H9 (cell line): ENCODE results near the gene MAGI1. TPM values are rescaled to one million over a fixed set of nuclear protein-coding genes. Genes with fewer than 3 reads are reported as not detected.

ENCODE experiments used
- DNase-seq: peaks from one replicate; pipeline ENCODE4 v3.0.0-alpha.2; 2017
- H2AFZ ChIP-seq: one replicate; pipeline ENCODE4 v1.6.1; 2013; ENCODE audit warnings: mild to moderate bottlenecking, low read length, control low read depth, moderate library complexity
- H2AK5ac ChIP-seq: 2 replicates; pipeline ENCODE4 v1.6.1; 2013; ENCODE audit warnings: low read length, control low read depth, mixed read lengths; ENCODE audit not compliant: insufficient read length
- H2BK120ac ChIP-seq: one replicate; pipeline ENCODE4 v1.6.1; 2013; ENCODE audit warnings: low read depth, mild to moderate bottlenecking, low read length, control low read depth, inconsistent platforms; ENCODE audit not compliant: poor library complexity, severe bottlenecking
- H2BK12ac ChIP-seq: 2 replicates; pipeline ENCODE4 v1.6.1; 2013; ENCODE audit warnings: low read length, control low read depth, mixed read lengths, low read depth; ENCODE audit not compliant: insufficient read length
- H2BK15ac ChIP-seq: 2 replicates; pipeline ENCODE4 v1.6.1; 2013; ENCODE audit warnings: low read depth, low read length, control low read depth
- H2BK20ac ChIP-seq: one replicate; pipeline ENCODE4 v1.6.1; 2013; ENCODE audit warnings: low read depth, mild to moderate bottlenecking, low read length, control low read depth, inconsistent platforms; ENCODE audit not compliant: poor library complexity, severe bottlenecking
- H2BK5ac ChIP-seq: 2 replicates; pipeline ENCODE4 v1.6.1; 2013; ENCODE audit warnings: low read length, control low read depth, mixed read lengths; ENCODE audit not compliant: insufficient read length
- H3K14ac ChIP-seq: 2 replicates; pipeline ENCODE4 v1.6.1; 2013; ENCODE audit warnings: low read length, control low read depth; ENCODE audit not compliant: insufficient read depth
- H3K18ac ChIP-seq: 2 replicates; pipeline ENCODE4 v1.6.1; 2013; ENCODE audit warnings: low read depth, mild to moderate bottlenecking, mixed read lengths, low read length, control low read depth; ENCODE audit not compliant: insufficient read length
- H3K23ac ChIP-seq: 2 replicates; pipeline ENCODE4 v1.6.1; 2013; ENCODE audit warnings: low read length, control low read depth, mixed read lengths, low read depth; ENCODE audit not compliant: insufficient read length
- H3K23me2 ChIP-seq: 2 replicates; pipeline ENCODE4 v1.6.1; 2013; ENCODE audit warnings: low read depth, mild to moderate bottlenecking, mixed read lengths, low read length, control low read depth; ENCODE audit not compliant: insufficient read length, poor library complexity, severe bottlenecking
- H3K27ac ChIP-seq: 2 replicates; pipeline ENCODE4 v1.5.1; 2013; ENCODE audit warnings: low read length, control low read depth, mixed read lengths, low read depth; ENCODE audit not compliant: insufficient read length
- H3K27me3 ChIP-seq: 2 replicates; pipeline ENCODE4 v1.6.1; 2013; ENCODE audit warnings: low read length, control low read depth, inconsistent platforms; ENCODE audit not compliant: insufficient read depth
- H3K4ac ChIP-seq: 2 replicates; pipeline ENCODE4 v1.6.1; 2013; ENCODE audit warnings: low read depth, mild to moderate bottlenecking, control low read depth, inconsistent platforms, low read length, moderate library complexity
- H3K4me1 ChIP-seq: 2 replicates; pipeline ENCODE4 v1.6.1; 2013; ENCODE audit warnings: low read length, control low read depth, inconsistent platforms; ENCODE audit not compliant: insufficient read depth
- H3K4me2 ChIP-seq: 2 replicates; pipeline ENCODE4 v1.6.1; 2013; ENCODE audit warnings: low read length, control low read depth, mixed read lengths; ENCODE audit not compliant: insufficient read length, insufficient read depth
- H3K56ac ChIP-seq: 2 replicates; pipeline ENCODE4 v1.6.1; 2013; ENCODE audit warnings: low read depth, mild to moderate bottlenecking, mixed read lengths, low read length, control low read depth; ENCODE audit not compliant: insufficient read length
- H3K79me1 ChIP-seq: 2 replicates; pipeline ENCODE4 v1.6.1; 2013; ENCODE audit warnings: low read depth, mild to moderate bottlenecking, moderate library complexity, low read length, control low read depth, inconsistent platforms; ENCODE audit not compliant: insufficient read depth, poor library complexity, severe bottlenecking
- H3K79me2 ChIP-seq: 2 replicates; pipeline ENCODE4 v1.6.1; 2013; ENCODE audit warnings: low read length, control low read depth, inconsistent platforms; ENCODE audit not compliant: insufficient read depth
- H3K9ac ChIP-seq: 2 replicates; pipeline ENCODE4 v1.6.1; 2013; ENCODE audit warnings: low read length, control low read depth, mixed read lengths; ENCODE audit not compliant: insufficient read length; ENCODE audit errors: extremely low read depth
- H3K9me3 ChIP-seq: one replicate; pipeline ENCODE4 v1.6.1; 2013; ENCODE audit warnings: low read depth, low read length, inconsistent platforms; ENCODE audit not compliant: control insufficient read depth
- H3T11ph ChIP-seq: one replicate; pipeline ENCODE4 v1.6.1; 2013; ENCODE audit warnings: mild to moderate bottlenecking, low read length, control low read depth, inconsistent platforms
- H4K20me1 ChIP-seq: one replicate; pipeline ENCODE4 v1.6.1; 2013; ENCODE audit not compliant: control insufficient read depth, insufficient read length, insufficient read depth
- H4K5ac ChIP-seq: 2 replicates; pipeline ENCODE4 v1.6.1; 2013; ENCODE audit warnings: low read depth, mild to moderate bottlenecking, mixed read lengths, low read length, control low read depth; ENCODE audit not compliant: insufficient read length
- H4K8ac ChIP-seq: replicated peaks from 2 replicates; pipeline ENCODE4 v1.6.1; 2013; ENCODE audit warnings: low read length, control low read depth, mixed read lengths, low read depth; ENCODE audit not compliant: insufficient read length
- H4K91ac ChIP-seq: 2 replicates; pipeline ENCODE4 v1.6.1; 2013; ENCODE audit warnings: low read depth, mild to moderate bottlenecking, moderate library complexity, mixed read lengths, low read length, control low read depth; ENCODE audit not compliant: insufficient read length
- H3K27ac Mint-ChIP-seq, 3 experiments: 2 replicates in 2 of 3; 3 replicates in 1 of 3; pipeline ENCODE4 v1.8.0; 2020 to 2021; ENCODE audit warnings: mixed read lengths in 3 of 3, mild to moderate bottlenecking in 1 of 3, moderate library complexity in 1 of 3
- H3K27me3 Mint-ChIP-seq: 2 replicates; pipeline ENCODE4 v1.8.0; 2021; ENCODE audit warnings: low read depth, mild to moderate bottlenecking, moderate library complexity, mixed read lengths
- H3K36me3 Mint-ChIP-seq, 3 experiments: 2 replicates in 2 of 3; 3 replicates in 1 of 3; pipeline ENCODE4 v1.8.0; 2020 to 2021; ENCODE audit warnings: low read depth in 3 of 3, mixed read lengths in 3 of 3; ENCODE audit not compliant: insufficient read depth in 1 of 3
- H3K4me1 Mint-ChIP-seq, 2 experiments: 2 replicates each; pipeline ENCODE4 v1.8.0; 2020; ENCODE audit warnings: mixed read lengths in 2 of 2
- H3K4me3 Mint-ChIP-seq, 2 experiments: 2 replicates in 1 of 2; 3 replicates in 1 of 2; pipeline ENCODE4 v1.8.0; 2020 to 2021; ENCODE audit warnings: mild to moderate bottlenecking in 2 of 2, mixed read lengths in 2 of 2, moderate library complexity in 1 of 2
- H3K9me3 Mint-ChIP-seq, 2 experiments: 2 replicates in 1 of 2; 3 replicates in 1 of 2; pipeline ENCODE4 v1.8.0; 2020; ENCODE audit warnings: mild to moderate bottlenecking in 2 of 2, mixed read lengths in 2 of 2, moderate library complexity in 1 of 2
- CTCF ChIP-seq: fragments of 200-600 bp; sonication (generic); conservative IDR thresholded peaks from 3 replicates; pipeline ENCODE4 v1.8.0; 2021; ENCODE audit warnings: antibody characterized with exemption, mild to moderate bottlenecking
- WGBS: extraction: QIAGEN DNeasy Blood & Tissue Kit; methylation state at CpG from one replicate; pipeline ENCODE4 v1.1.7; 2013; ENCODE audit warnings: missing lambda C conversion rate, low lambda C conversion rate, mixed read lengths; ENCODE audit not compliant: insufficient read length; ENCODE audit errors: extremely low coverage; 5-methylcytosine and 5-hydroxymethylcytosine counted together
- total RNA-seq: library from RNA; stranded (reverse); gene quantifications from 2 replicates; pipeline ENCODE4 v1.2.1, GENCODE V29; 2021

The MAGI1 gene
- total RNA-seq, 1 experiment from 2014 or later, result 65.7 TPM

- Histone ChIP-seq H3K4me2 (no peak overlapping the region), H2BK20ac (no peak overlapping the region), H4K91ac (no peak overlapping the region), H3K9ac (no peak overlapping the region), H3K9me3 (no peaks in the 10 kb centered on the region), H4K20me1 (no peaks in the 10 kb centered on the region), H2BK12ac (no peak overlapping the region), H3K4me1 (0 out of 2 replicates have a peak, but pooled peaks cover 2% of the 10 kb centered on the region), H2BK15ac (no peak overlapping the region), H3K23me2 (no peaks in the 10 kb centered on the region), H3K4ac (no peak overlapping the region), H4K8ac (no peak overlapping the region), H3K56ac (no peak overlapping the region), H3K79me1 (peaks cover 11% of the 10 kb centered on the region), H2BK120ac (no peak overlapping the region), H3T11ph (no peak overlapping the region), H3K14ac (no peak overlapping the region), H3K27me3 (no peaks in the 10 kb centered on the region), H4K5ac (no peak overlapping the region), H3K23ac (no peak overlapping the region), H2AFZ (no peak overlapping the region), H3K18ac (no peak overlapping the region), H2AK5ac (no peak overlapping the region), H2BK5ac (no peak overlapping the region), H3K79me2 (peaks cover 26% of the 10 kb centered on the region; the same call in 1 of the 2 replicates), H3K27ac (no peak overlapping the region)
- TF ChIP-seq CTCF, result no peak
- Mint-ChIP-seq H3K36me3 (no peaks in the 10 kb centered on the region; a peak in 1 of 7 replicates), H3K4me3 (no peak overlapping the region), H3K4me1 (peaks cover 29 to 34% of the 10 kb centered on the region in 2 experiments), H3K27ac (no peak overlapping the region), H3K27me3 (no peaks in the 10 kb centered on the region), H3K9me3 (no peaks in the 10 kb centered on the region)
- WGBS, result no CpG with 5 or more reads among the region's 5 CpGs
- DNase-seq, result no peak
These were observed 9.7 kb downstream of the MAGI1 start for GRCh38 chr3:66029014-66029413.
